Lower lobe of right lung (tissue), 2 donors: Measurements from ENCODE around the gene ZNF664. TPM values are rescaled to one million over a fixed set of nuclear protein-coding genes. Genes with fewer than 3 reads are reported as not detected.

Experiments
- ATAC-seq, 2 donors: fragments of 200-7000 bp; cut with Tn5 transposase; one replicate each; pipeline ENCODE4 v1.9.1; 2020 to 2022; ENCODE audit warnings: mild to moderate bottlenecking in 2 of 2, moderate library complexity in 2 of 2
- DNase-seq: peaks from one replicate; pipeline ENCODE4 v3.0.0-alpha.2; 2020
- H3K27ac ChIP-seq: fragments of 200-600 bp; one replicate; pipeline ENCODE4 v1.8.0; 2022
- H3K27me3 ChIP-seq: fragments of 200-600 bp; one replicate; pipeline ENCODE4 v1.8.0; 2022; ENCODE audit warnings: low read depth
- H3K36me3 ChIP-seq: fragments of 200-600 bp; one replicate; pipeline ENCODE4 v1.8.0; 2022; ENCODE audit warnings: mild to moderate bottlenecking
- H3K4me1 ChIP-seq: fragments of 200-600 bp; one replicate; pipeline ENCODE4 v1.8.0; 2022
- H3K4me3 ChIP-seq: fragments of 200-600 bp; one replicate; pipeline ENCODE4 v1.8.0; 2022; ENCODE audit warnings: mild to moderate bottlenecking
- H3K9me3 ChIP-seq: fragments of 200-600 bp; one replicate; pipeline ENCODE4 v1.8.0; 2022
- CTCF ChIP-seq: fragments of 200-600 bp; IDR thresholded peaks from one replicate; pipeline ENCODE4 v1.8.0; 2022; ENCODE audit warnings: antibody characterized with exemption, mild to moderate bottlenecking
- intact Hi-C: fragments of 100-400 bp; cut with DNase I; formaldehyde crosslinking; loops from one replicate; pipeline ENCODE4 v1.11.0; 2022
- total RNA-seq: library from RNA; stranded (reverse); fragmentation: NEBNext Ultra II Directional; extraction: Animal tissue kit (Norgen Biotek cat#: 25700); gene quantifications from one replicate; pipeline ENCODE4 v1.2.1, GENCODE V29; 2021
- donor health status: DM: no; HTN: yes; CAD: no; lungs with severe emphysema.

ZNF664 gene
- total RNA-seq, 1 donor from 2014 or later, result 84.2 TPM

GRCh38 chr12:124044809-124045321 lies 71.8 kb downstream of the ZNF664 start:
- intact Hi-C loops, result no loop called here
- H3K27ac ChIP-seq, result no peak overlapping the region
- DNase-seq, result no peak

GRCh38 chr12:124045671-124046455 lies 72.8 kb downstream of the ZNF664 start:
- H3K4me1 ChIP-seq, result no peaks in the 10 kb centered on the region
- no peak for DNase-seq
- no peak for TF ChIP-seq CTCF
- ATAC-seq, result peak; percentile 37 to 42
- intact Hi-C loops, result no loop called here
- H3K4me3 ChIP-seq, result no peak overlapping the region
- peaks cover 18% of the 10 kb centered on the region for H3K9me3 ChIP-seq
- H3K27ac ChIP-seq, result no peak overlapping the region
- no peaks in the 10 kb centered on the region for H3K36me3 ChIP-seq
- H3K27me3 ChIP-seq, result no peaks in the 10 kb centered on the region

More at GRCh38 chr12:124044809-124045321, 71.8 kb downstream of the ZNF664 start:
- Histone ChIP-seq H3K27me3 (no peaks in the 10 kb centered on the region), H3K9me3 (peaks cover 18% of the 10 kb centered on the region), H3K36me3 (no peaks in the 10 kb centered on the region), H3K4me1 (no peaks in the 10 kb centered on the region), H3K4me3 (no peak overlapping the region)
- peak in 1 of 2 donors; percentile 55 for ATAC-seq
- no peak for TF ChIP-seq CTCF

GRCh38 chr12:124046456-124046740 lies 73.4 kb downstream of the ZNF664 start:
- intact Hi-C loops, result no loop called here
- Histone ChIP-seq H3K4me3 (no peak overlapping the region), H3K27ac (no peak overlapping the region), H3K36me3 (no peaks in the 10 kb centered on the region), H3K4me1 (no peaks in the 10 kb centered on the region), H3K27me3 (no peaks in the 10 kb centered on the region), H3K9me3 (peaks cover 18% of the 10 kb centered on the region)
- DNase-seq (no peak), ATAC-seq (no peak)
- no peak for TF ChIP-seq CTCF

GRCh38 chr12:124047045-124047566 lies 74.1 kb downstream of the ZNF664 start:
- ATAC-seq, result no peak
- Histone ChIP-seq H3K4me3 (no peak overlapping the region), H3K27me3 (no peaks in the 10 kb centered on the region), H3K27ac (no peak overlapping the region), H3K4me1 (no peaks in the 10 kb centered on the region), H3K9me3 (peaks cover 18% of the 10 kb centered on the region), H3K36me3 (no peaks in the 10 kb centered on the region)
- TF ChIP-seq CTCF, result no peak
- intact Hi-C loops, result no loop called here
- no peak for DNase-seq

- ATAC-seq (no peak), DNase-seq (no peak)
- Histone ChIP-seq H3K9me3 (peaks cover 18% of the 10 kb centered on the region), H3K4me1 (peaks cover 10% of the 10 kb centered on the region), H3K27me3 (no peaks in the 10 kb centered on the region), H3K36me3 (no peaks in the 10 kb centered on the region), H3K4me3 (no peak overlapping the region), H3K27ac (no peak overlapping the region)
- TF ChIP-seq CTCF, result no peak
- intact Hi-C loops, result loop anchor here (10.0 kb wide), 1 partner anchor 265 kb away; no protein-coding TSS in a partner anchor
These were observed 76.6 kb downstream of the ZNF664 start for GRCh38 chr12:124049451-124050094.
